ENCODE measurements around the gene BCL2A1.
"Not testable (repeated sequence)": the region's sequence is repeated elsewhere in the genome, so short reads cannot be mapped to it uniquely, and the experiment has no call there.

The BCL2A1 gene

DNA sequence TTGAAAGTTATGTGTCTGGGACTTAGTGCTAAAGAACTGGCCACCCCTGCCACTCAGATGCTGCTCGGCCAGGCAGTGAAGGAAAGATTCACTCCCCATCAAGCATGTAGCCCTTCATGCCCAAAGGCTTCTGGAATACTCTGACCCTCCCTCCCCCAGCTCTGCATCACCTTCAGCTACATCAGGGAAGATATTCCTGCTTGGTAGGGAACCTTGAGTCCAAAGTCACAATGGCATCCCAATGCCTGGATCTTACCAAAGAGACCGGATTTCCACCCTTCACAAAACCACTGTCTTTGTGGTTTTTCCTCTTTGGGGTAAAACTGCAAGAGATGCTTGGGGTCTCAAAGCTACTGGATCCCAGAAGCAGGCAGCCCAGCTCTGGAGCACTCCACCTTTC is 18.2 kb upstream of the BCL2A1 start:
- DNase-seq (ENCODE audit: low spot score) = no peak

DNA sequence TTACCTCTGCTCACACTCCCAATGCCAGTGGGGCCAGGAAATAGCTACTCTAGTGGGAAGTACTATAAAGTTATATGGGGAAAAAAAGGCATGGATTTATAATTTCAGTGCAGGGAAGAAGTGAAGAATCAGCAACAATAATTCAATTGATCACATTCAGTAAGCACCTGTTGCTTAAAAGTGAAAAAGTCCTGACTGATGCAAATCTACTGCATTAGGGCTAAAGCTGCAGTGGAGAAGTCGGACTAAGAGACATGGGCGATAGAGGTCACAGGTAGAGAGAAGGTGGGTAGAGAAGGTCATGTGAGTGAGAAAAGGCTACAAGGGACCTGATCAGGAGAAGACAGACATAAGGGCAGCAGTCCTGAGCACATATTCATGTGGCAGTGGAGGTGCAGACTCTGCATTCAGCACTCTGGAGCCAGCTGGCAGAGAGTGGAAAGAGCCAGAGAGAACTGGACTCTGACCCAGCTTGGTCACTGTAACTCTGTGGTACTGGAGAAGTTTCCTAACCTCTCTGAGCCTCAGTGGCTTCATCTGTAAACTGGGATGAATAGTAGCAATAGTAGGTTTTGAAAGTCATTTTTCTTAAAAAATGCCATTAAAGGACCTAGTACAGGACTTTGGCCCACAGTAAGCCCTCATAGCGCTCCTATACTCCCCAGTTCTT is 17.6 kb upstream of the BCL2A1 start:
- no peak for DNase-seq (ENCODE audit: low spot score)

DNA sequence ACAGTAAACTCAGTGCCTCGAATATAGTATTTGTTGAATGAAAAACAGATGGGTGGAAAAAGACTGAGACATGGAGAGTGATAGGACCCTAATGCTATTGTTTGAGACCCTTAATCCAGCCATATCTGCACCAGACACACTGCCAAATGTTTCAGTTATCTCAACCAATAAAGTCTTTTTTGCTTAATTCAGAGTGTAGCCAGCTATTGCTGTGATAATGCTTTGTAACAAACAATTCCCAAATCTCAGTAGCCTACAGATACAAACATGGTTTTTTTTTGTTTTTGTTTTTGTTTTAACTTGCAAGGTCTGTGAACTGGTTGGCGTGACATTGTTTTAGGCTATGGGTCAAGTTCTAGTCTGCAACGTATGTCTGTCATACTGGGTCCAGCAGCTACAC is 17.0 kb upstream of the BCL2A1 start:
- no peak for DNase-seq (ENCODE audit: low spot score)

GRCh38 chr15:79987569-79987955 is 16.6 kb upstream of the BCL2A1 start:
- no peak for DNase-seq (ENCODE audit: low spot score)

DNA sequence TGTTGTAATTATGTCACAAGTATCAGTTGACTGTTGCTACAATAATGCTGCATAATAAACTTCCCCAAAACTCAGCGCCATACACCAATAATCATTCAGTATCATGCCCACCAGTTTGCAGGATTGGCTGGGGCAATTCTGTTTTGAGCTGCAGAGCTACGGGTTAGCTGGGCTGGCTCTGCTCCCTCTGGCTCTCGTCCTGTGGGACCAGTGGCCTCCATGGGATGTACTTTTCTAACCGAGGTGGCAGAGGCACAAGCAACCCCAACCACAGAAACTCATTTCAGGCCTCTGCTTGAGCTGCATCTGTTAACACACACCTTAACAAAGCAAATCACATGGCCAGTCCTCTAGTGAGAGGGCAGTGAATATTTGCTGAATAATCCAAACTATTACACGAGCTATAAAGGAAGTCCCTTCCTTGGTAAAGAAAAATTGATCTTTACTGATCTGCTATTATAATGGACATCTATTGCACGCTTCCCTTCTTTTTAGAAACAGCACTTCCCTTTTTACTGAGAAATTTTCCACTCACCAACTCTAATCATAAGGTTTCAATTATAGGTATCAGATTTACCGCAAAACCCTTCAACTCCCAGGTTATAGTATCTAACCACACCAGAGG is 10.9 kb upstream of the BCL2A1 start:
- DNase-seq (ENCODE audit: low spot score) = no peak

DNA sequence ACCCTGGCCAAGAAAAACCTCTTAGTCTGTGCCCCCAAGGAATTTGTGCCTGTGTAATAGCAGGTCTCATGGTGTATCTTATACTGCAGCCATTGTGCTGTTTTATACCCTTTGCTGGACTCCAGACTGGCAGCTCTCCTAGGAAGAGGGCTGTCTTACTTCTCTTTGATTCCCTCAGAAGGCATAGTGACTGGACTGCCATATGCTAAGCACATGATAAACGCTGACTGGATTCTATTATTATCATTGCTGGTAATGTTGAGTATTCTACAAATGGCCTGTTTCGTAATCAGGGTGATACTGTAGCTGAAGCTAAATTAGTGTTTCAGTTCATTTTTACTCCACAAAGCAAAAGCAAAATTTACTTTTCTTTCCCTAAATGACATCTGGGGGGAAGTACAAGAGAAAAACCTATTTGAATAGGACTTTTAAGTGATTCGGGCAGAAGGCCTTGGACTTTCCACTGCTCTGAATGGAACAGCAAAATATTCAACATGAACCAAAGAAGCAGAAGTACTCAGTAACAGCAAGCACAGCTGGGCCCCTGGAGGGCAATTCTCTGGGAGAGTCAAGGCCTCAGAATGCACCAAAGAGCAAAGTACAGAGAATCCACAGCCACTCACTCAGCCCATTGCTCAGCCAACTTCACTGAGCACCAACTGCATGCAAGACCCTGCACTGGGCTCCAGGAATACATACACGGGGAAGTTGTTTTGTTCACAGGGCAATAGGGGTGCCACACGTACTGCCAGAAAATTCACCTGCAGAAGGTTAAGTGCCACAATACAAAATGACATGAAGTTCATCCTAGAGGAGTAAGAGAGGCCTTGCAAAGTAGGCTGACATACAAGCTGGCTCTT is 7.9 kb upstream of the BCL2A1 start:
- peak; percentile 32 for DNase-seq (ENCODE audit: low spot score)

GRCh38 chr15:79978260-79978654 is 7.3 kb upstream of the BCL2A1 start:
- no peak for DNase-seq (ENCODE audit: low spot score)

DNA sequence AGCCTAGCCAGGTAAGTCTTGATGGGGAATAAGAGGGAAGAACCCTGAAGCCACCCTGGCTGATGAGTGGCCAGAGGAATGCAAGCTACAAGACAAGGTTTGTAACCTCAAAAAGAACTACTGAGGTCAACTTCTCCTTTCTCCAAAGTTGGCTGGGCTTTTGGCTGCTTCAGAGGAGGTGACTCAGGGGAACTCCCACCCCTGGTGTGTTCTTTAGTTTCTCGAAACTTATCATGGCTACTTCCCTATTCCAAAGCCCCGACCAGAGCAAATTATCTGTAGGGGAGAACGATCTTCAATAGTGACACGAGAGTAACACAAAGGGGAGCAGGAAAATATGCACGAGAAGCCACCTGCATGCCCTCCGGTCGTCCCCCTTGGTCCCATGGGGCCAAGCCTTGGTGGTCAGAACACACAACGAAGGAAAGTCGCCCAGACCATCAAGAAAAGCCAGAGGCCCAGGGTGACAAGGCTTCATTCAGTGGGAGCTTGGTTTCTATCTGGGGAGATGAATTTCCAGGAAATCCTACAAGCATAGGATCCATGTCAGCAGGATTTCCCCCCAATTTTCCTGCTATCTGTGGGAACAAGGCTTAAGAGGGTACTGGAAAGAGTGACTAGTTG is 6.5 kb upstream of the BCL2A1 start:
- no peak for DNase-seq (ENCODE audit: low spot score)

DNA sequence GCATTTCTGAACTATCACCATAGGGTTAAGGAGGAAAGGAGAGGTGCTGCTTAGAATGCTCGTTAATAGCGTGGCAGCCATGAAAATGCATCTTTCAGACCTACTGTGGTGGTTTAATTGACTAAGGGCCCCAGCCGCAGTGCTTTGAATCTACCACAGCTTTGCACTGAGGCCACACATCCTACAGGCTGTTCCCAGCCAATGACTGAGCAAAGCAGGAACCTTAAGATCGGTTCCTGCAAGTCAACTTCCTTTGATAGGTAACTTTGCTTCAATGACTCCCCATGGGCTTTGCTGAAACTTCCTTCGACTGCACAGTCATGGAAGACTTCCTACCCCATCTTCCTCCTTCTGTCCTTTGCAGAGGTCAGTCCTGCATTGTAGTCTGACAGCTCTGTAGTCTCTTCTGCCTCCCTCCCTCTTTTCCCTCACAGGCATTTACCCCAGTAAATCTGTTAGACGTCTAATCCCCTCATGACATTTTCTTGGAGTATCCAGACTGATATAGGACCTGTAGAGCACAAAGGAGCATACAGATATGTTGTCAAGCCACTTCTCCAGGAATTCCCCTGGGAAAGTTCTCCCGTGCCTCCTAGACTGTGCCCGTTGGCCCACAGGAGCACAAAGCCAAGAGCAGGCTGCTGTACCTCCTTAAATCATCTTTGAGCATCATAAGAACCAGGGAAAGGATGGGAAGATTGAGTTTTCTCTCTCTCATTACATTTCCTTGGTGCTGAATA is 2.6 kb upstream of the BCL2A1 start:
- no peak for DNase-seq (ENCODE audit: low spot score)

GRCh38 chr15:79972863-79973262 is 1.9 kb upstream of the BCL2A1 start:
- DNase-seq (ENCODE audit: low spot score) = no peak

GRCh38 chr15:79970181-79970580 is 815 bp downstream of the BCL2A1 start:
- DNase-seq (ENCODE audit: low spot score) = no peak

- DNase-seq (ENCODE audit: low spot score) = no peak
Measured at GRCh38 chr15:79969146-79969545, 1.9 kb downstream of the BCL2A1 start.

DNA sequence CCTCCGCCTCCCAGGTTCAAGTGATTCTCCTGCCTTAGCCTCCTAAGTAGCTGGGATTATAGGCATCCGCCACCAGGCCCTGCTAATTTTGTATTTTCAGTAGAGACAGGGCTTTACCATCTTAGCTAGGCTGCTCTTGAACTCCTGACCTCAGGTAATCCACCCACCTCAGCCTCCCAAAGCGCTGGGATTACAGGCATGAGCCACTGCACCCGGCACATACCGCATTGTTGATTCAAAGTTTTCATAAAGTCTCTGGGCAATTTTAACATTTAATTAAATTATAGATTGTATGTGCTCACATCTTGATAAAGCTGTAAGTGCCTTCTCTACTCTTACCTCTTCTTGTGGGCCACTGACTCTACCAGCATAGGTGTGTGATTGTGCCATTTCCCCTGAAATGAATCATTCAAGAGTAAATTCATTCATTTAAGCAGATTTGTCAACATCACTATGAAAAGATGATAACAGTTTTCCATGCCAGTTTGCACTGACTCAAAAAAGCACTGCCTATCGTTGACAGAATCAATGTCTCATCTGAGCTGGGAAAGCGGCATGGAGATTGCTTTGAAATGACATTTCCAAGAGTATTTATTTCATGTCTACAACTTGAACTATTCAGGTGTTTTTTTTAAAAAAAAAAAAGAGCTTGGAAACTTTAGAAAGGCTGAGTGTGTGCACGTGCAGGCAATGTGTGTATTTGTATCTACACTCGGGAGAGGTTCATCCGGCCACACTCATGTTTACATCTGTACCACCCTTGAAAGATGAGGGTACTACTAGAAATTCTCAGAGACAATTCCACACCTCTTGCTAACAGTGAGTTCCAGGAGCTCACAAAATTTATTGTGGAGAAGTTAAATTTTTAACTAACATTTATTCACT is 3.5 kb downstream of the BCL2A1 start:
- DNase-seq (ENCODE audit: low spot score) = no peak

GRCh38 chr15:79966634-79967297 is 4.2 kb downstream of the BCL2A1 start:
- DNase-seq (ENCODE audit: low spot score) = no peak

GRCh38 chr15:79965846-79966630 is 5.0 kb downstream of the BCL2A1 start:
- DNase-seq (ENCODE audit: low spot score) = no peak

GRCh38 chr15:79964232-79964805 is 6.7 kb downstream of the BCL2A1 start:
- no peak for DNase-seq (ENCODE audit: low spot score)

DNA sequence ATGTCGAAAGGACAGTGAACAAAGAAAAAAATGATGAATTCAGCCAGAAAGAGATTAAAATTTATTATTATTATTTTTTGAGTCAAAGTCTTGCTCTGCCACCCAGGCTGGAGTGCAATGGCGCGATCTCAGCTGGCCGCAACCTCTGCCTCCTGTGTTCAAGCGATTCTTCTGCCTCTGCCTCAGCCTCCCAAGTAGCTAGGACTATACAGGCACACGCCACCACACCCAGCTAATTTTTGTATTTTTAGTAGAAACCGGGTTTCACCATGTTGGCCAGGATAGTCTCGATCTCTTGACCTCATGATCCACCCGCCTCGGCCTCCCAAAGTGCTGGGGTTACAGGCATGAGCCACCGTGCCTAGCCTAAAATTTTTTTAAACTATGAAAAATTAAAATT is 8.1 kb downstream of the BCL2A1 start:
- DNase-seq (ENCODE audit: low spot score) = not testable (repeated sequence)

- no peak for DNase-seq (ENCODE audit: low spot score)
Measured at GRCh38 chr15:79962178-79962577, 8.8 kb downstream of the BCL2A1 start.

DNA sequence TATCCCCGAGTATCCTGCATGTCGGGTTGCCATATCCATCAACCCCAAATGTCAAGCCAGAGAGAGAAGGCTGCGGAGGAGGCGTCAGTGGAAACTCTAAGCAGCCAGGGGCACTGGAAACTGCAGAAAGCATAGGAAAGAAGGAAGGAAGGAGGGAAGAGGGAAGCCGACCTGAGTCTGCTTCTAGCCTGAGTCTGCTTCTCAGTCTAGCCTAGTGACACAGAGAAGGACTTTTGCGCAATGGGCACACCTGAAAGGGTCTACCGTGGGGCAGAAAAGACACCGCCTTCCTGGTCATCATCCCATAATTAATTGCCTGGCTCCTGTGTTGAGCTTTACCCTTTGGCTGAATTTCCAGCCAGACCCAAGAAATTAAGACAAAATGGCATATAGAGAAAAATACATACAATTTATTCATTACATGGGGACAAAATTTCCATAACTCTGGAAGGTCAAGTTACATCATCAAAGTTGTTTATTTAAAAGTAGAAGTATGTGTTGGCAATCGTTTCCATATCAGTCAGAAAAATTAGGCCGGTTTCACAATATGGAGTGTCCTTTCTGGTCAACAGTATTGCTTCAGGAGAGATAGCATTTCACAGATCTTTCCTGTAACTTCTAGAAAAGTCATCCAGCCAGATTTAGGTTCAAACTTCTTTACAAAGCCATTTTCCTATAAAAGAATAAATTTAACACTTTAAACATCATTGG is 10.3 kb downstream of the BCL2A1 start:
- no peak for DNase-seq (ENCODE audit: low spot score)
